GM23338 (cell line): ENCODE measurements around the gene FARP1. TPM values are rescaled to one million over a fixed set of nuclear protein-coding genes. Genes with fewer than 3 reads are reported as not detected.

Experiments used
- ATAC-seq: fragments of 200-7000 bp; cut with Tn5 transposase; 3 replicates; pipeline ENCODE4 v1.9.1; 2020
- DNase-seq: peaks from one replicate; pipeline ENCODE4 v3.0.0-alpha.2; 2015; ENCODE audit warnings: low spot score
- H2AFZ ChIP-seq: fragments of 200-600 bp; sonication (generic); 2 replicates; pipeline ENCODE4 v1.8.0; 2016; ENCODE audit warnings: antibody characterized with exemption, mild to moderate bottlenecking, moderate library complexity
- H3F3A ChIP-seq: fragments of 200-600 bp; sonication (generic); replicated peaks from 2 replicates; pipeline ENCODE4 v1.8.0; 2017; ENCODE audit warnings: antibody characterized with exemption, mixed run types, low read depth
- H3K27ac ChIP-seq: fragments of 200-600 bp; sonication (generic); 2 replicates; pipeline ENCODE4 v1.6.1; 2016; ENCODE audit warnings: low read depth
- H3K27me3 ChIP-seq: fragments of 200-600 bp; sonication (generic); 2 replicates; pipeline ENCODE4 v1.8.0; 2016; ENCODE audit warnings: mild to moderate bottlenecking, mixed run types, moderate library complexity; ENCODE audit not compliant: insufficient read depth
- H3K36me3 ChIP-seq: fragments of 200-600 bp; sonication (generic); 2 replicates; pipeline ENCODE4 v1.8.0; 2016; ENCODE audit warnings: mild to moderate bottlenecking; ENCODE audit not compliant: insufficient read depth
- H3K4me1 ChIP-seq: fragments of 200-600 bp; sonication (generic); 2 replicates; pipeline ENCODE4 v1.8.0; 2016; ENCODE audit warnings: mild to moderate bottlenecking, moderate library complexity; ENCODE audit not compliant: insufficient read depth
- H3K4me2 ChIP-seq: fragments of 200-600 bp; sonication (generic); 2 replicates; pipeline ENCODE4 v1.7.1; 2017; ENCODE audit warnings: mixed run types
- H3K4me3 ChIP-seq: fragments of 200-600 bp; sonication (generic); 2 replicates; pipeline ENCODE4 v1.6.1; 2016; ENCODE audit warnings: mixed run types
- H3K79me2 ChIP-seq: fragments of 200-600 bp; sonication (generic); replicated peaks from 2 replicates; pipeline ENCODE4 v1.8.0; 2017; ENCODE audit warnings: mild to moderate bottlenecking; ENCODE audit not compliant: insufficient read depth
- H3K9me2 ChIP-seq: fragments of 200-600 bp; sonication (generic); 2 replicates; pipeline ENCODE4 v1.8.0; 2017; ENCODE audit not compliant: insufficient read depth
- H4K20me1 ChIP-seq: fragments of 200-600 bp; sonication (generic); replicated peaks from 2 replicates; pipeline ENCODE4 v1.8.0; 2017; ENCODE audit warnings: mild to moderate bottlenecking; ENCODE audit not compliant: insufficient read depth
- H3K27ac Mint-ChIP-seq: 2 replicates; pipeline ENCODE4 v1.8.0; 2020; ENCODE audit warnings: inconsistent platforms, mild to moderate bottlenecking, moderate library complexity, mixed read lengths
- H3K27me3 Mint-ChIP-seq: 3 replicates; pipeline ENCODE4 v1.8.0; 2022; ENCODE audit warnings: low read depth, mild to moderate bottlenecking, moderate library complexity, mixed read lengths, inconsistent platforms; ENCODE audit not compliant: insufficient read depth, poor library complexity
- H3K36me3 Mint-ChIP-seq: 3 replicates; pipeline ENCODE4 v1.8.0; 2021; ENCODE audit warnings: low read depth, mild to moderate bottlenecking, inconsistent platforms, moderate library complexity, mixed read lengths
- H3K4me1 Mint-ChIP-seq: 3 replicates; pipeline ENCODE4 v1.8.0; 2020; ENCODE audit warnings: mild to moderate bottlenecking, inconsistent platforms, mixed read lengths
- H3K4me3 Mint-ChIP-seq: 3 replicates; pipeline ENCODE4 v1.8.0; 2021; ENCODE audit warnings: moderate library complexity, mild to moderate bottlenecking, inconsistent platforms, mixed read lengths
- H3K9me3 Mint-ChIP-seq: 3 replicates; pipeline ENCODE4 v1.8.0; 2020; ENCODE audit warnings: moderate library complexity, mild to moderate bottlenecking, inconsistent platforms, mixed read lengths
- CREB1 ChIP-seq: fragments of 250-450 bp; sonication (Bioruptor Pico); IDR thresholded peaks from 2 replicates; pipeline ENCODE4 v1.5.0; 2020; ENCODE audit warnings: low read depth, mild to moderate bottlenecking, moderate library complexity
- EZH2 ChIP-seq: fragments of 200-600 bp; sonication (generic); IDR thresholded peaks from one replicate; pipeline ENCODE4 v1.8.0; 2017; ENCODE audit warnings: antibody characterized with exemption, mild to moderate bottlenecking, low read depth; ENCODE audit not compliant: unreplicated experiment
- JUNB ChIP-seq: IDR thresholded peaks from one replicate; pipeline ENCODE4 v1.6.1; 2016; ENCODE audit warnings: antibody characterized with exemption; ENCODE audit not compliant: unreplicated experiment
- REST ChIP-seq: IDR thresholded peaks from one replicate; pipeline ENCODE4 v1.6.1; 2018; ENCODE audit warnings: antibody characterized with exemption; ENCODE audit not compliant: unreplicated experiment
- STAT1 ChIP-seq: IDR thresholded peaks from one replicate; pipeline ENCODE4 v1.6.1; 2016; ENCODE audit warnings: antibody characterized with exemption; ENCODE audit not compliant: unreplicated experiment
- ZNF114 ChIP-seq: fragments of 250-450 bp; sonication (Bioruptor Pico); IDR thresholded peaks from 2 replicates; pipeline ENCODE4 v1.5.0; 2020; ENCODE audit warnings: mild to moderate bottlenecking, moderate library complexity
- ZNF331 ChIP-seq: fragments of 250-450 bp; sonication (Bioruptor Pico); IDR thresholded peaks from 2 replicates; pipeline ENCODE4 v1.5.0; 2020; ENCODE audit warnings: low read depth, mild to moderate bottlenecking, moderate library complexity
- polyA plus RNA-seq: library from polyadenylated mRNA; unstranded; fragments of >200 nt; fragmentation: Nextera tagmentation; extraction: Ambion mirVana; gene quantifications from 2 replicates; pipeline ENCODE4 v1.2.1, GENCODE V29; 2016
- total RNA-seq: library from RNA; depleted of rRNA; stranded (reverse); fragments of >200 nt; shearing (Covaris generic); gene quantifications from 2 replicates; pipeline ENCODE4 v1.2.3, GENCODE V29; 2014
- TF ChIP-seq, protein P1 (sequence below), 2 experiments: fragments of 200-600 bp in 1 of 2; sonication (generic) in 1 of 2; conservative IDR thresholded peaks; 2 replicates each; pipeline versions ENCODE4 v1.5.1 to v1.6.1; 2016 to 2017; ENCODE audit warnings: antibody characterized with exemption in 2 of 2, low read depth in 2 of 2, mild to moderate bottlenecking in 2 of 2, moderate library complexity in 1 of 2
- TF ChIP-seq, protein P2 (sequence below): IDR thresholded peaks from 2 replicates; pipeline ENCODE4 v1.6.1; 2016; ENCODE audit warnings: antibody characterized with exemption

The FARP1 gene
- total and polyA plus RNA-seq, 2 experiments from 2014 or later = 53.6 to 82.5 TPM

GRCh38 chr13:98242403-98242802 is 99.5 kb downstream of the FARP1 start:
- Mint-ChIP-seq H3K9me3 (no peaks in the 10 kb centered on the region), H3K27ac (no peak overlapping the region), H3K4me3 (no peak overlapping the region), H3K27me3 (peaks cover 11% of the 10 kb centered on the region), H3K4me1 (peaks cover 37% of the 10 kb centered on the region), H3K36me3 (no peaks in the 10 kb centered on the region; the same call in 2 of the 3 replicates)
- no peak overlapping the region for H3K27ac ChIP-seq
- H4K20me1 ChIP-seq = no peaks in the 10 kb centered on the region
- peaks cover 53% of the 10 kb centered on the region for H3K79me2 ChIP-seq
- H3K4me2 ChIP-seq = no peak overlapping the region
- no peak overlapping the region for H3K4me3 ChIP-seq
- peaks cover 11% of the 10 kb centered on the region for H3K4me1 ChIP-seq
- no peak for DNase-seq
- no peaks in the 10 kb centered on the region for H3K36me3 ChIP-seq
- no peaks in the 10 kb centered on the region for H3K9me2 ChIP-seq
- no peaks in the 10 kb centered on the region for H3F3A ChIP-seq
- no peak overlapping the region for H2AFZ ChIP-seq
- no peak for ATAC-seq
- TF ChIP-seq ZNF114 (CRISPR knock-in tag) (no peak), REST (no peak), CREB1 (no peak), STAT1 (no peak)
- TF ChIP-seq, protein P1, sequence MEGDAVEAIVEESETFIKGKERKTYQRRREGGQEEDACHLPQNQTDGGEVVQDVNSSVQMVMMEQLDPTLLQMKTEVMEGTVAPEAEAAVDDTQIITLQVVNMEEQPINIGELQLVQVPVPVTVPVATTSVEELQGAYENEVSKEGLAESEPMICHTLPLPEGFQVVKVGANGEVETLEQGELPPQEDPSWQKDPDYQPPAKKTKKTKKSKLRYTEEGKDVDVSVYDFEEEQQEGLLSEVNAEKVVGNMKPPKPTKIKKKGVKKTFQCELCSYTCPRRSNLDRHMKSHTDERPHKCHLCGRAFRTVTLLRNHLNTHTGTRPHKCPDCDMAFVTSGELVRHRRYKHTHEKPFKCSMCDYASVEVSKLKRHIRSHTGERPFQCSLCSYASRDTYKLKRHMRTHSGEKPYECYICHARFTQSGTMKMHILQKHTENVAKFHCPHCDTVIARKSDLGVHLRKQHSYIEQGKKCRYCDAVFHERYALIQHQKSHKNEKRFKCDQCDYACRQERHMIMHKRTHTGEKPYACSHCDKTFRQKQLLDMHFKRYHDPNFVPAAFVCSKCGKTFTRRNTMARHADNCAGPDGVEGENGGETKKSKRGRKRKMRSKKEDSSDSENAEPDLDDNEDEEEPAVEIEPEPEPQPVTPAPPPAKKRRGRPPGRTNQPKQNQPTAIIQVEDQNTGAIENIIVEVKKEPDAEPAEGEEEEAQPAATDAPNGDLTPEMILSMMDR (conservative IDR thresholded peaks at IDR 0.05; ENCODE audit: low read depth in 2 of 2) = no peak
- H3K27me3 ChIP-seq = no peaks in the 10 kb centered on the region

GRCh38 chr13:98243929-98244272 is 101.0 kb downstream of the FARP1 start:
- Mint-ChIP-seq H3K4me3 (no peak overlapping the region), H3K27me3 (peaks cover 6% of the 10 kb centered on the region), H3K27ac (no peak overlapping the region), H3K36me3 (no peaks in the 10 kb centered on the region; the same call in 2 of the 3 replicates), H3K4me1 (peaks cover 26% of the 10 kb centered on the region), H3K9me3 (no peaks in the 10 kb centered on the region)
- Histone ChIP-seq H3K36me3 (no peaks in the 10 kb centered on the region), H3K4me3 (no peak overlapping the region), H3K9me2 (no peaks in the 10 kb centered on the region), H3K79me2 (peaks cover 48% of the 10 kb centered on the region), H3K27me3 (no peaks in the 10 kb centered on the region), H2AFZ (no peak overlapping the region), H4K20me1 (no peaks in the 10 kb centered on the region), H3K27ac (no peak overlapping the region), H3F3A (no peaks in the 10 kb centered on the region), H3K4me2 (no peak overlapping the region), H3K4me1 (peaks cover 7% of the 10 kb centered on the region)
- ATAC-seq (no peak), DNase-seq (no peak)
- TF ChIP-seq, protein P1 (conservative IDR thresholded peaks at IDR 0.05; ENCODE audit: low read depth in 2 of 2) = no peak
- TF ChIP-seq EZH2 = no peak
- TF ChIP-seq ZNF331 (CRISPR knock-in tag) = no peak
- TF ChIP-seq CREB1 = no peak
- TF ChIP-seq REST = no peak
- no peak for TF ChIP-seq JUNB
- TF ChIP-seq, protein P2, sequence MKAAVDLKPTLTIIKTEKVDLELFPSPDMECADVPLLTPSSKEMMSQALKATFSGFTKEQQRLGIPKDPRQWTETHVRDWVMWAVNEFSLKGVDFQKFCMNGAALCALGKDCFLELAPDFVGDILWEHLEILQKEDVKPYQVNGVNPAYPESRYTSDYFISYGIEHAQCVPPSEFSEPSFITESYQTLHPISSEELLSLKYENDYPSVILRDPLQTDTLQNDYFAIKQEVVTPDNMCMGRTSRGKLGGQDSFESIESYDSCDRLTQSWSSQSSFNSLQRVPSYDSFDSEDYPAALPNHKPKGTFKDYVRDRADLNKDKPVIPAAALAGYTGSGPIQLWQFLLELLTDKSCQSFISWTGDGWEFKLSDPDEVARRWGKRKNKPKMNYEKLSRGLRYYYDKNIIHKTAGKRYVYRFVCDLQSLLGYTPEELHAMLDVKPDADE = no peak
